Spleen (tissue), 11 donors: Measurements from ENCODE around the gene TNFSF18. TPM values are rescaled to one million over a fixed set of nuclear protein-coding genes. Genes with fewer than 3 reads are reported as not detected.

Experiments used
- DNase-seq: peaks from one replicate; pipeline ENCODE4 v3.0.0-alpha.2; 2020
- H3K27ac ChIP-seq, 8 donors: fragments of 200-600 bp; sonication (generic) in 7 of 8; 1 replicate in 4 of 8; 2 replicates in 4 of 8; pipeline versions ENCODE4 v1.5.0 to v1.8.0; 2016 to 2021; ENCODE audit warnings: inconsistent platforms in 4 of 8, mild to moderate bottlenecking in 4 of 8, moderate library complexity in 1 of 8
- H3K27me3 ChIP-seq, 7 donors: fragments of 200-600 bp; sonication (generic) in 6 of 7; replicated peaks in 1 of 7; 1 replicate in 4 of 7; 2 replicates in 3 of 7; pipeline versions ENCODE4 v1.5.0 to v1.8.0; 2016 to 2021; ENCODE audit warnings: inconsistent platforms in 3 of 7, mild to moderate bottlenecking in 1 of 7
- H3K36me3 ChIP-seq, 6 donors: fragments of 200-600 bp; sonication (generic) in 5 of 6; 1 replicate in 4 of 6; 2 replicates in 2 of 6; pipeline versions ENCODE4 v1.5.0 to v1.8.0; 2016 to 2021; ENCODE audit warnings: inconsistent platforms in 2 of 6
- H3K4me1 ChIP-seq, 6 donors: fragments of 200-600 bp; sonication (generic) in 5 of 6; 1 replicate in 3 of 6; 2 replicates in 3 of 6; pipeline versions ENCODE4 v1.5.0 to v1.8.0; 2016 to 2021; ENCODE audit warnings: inconsistent platforms in 3 of 6
- H3K4me3 ChIP-seq, 8 donors: fragments of 200-600 bp; sonication (generic) in 7 of 8; 1 replicate in 4 of 8; 2 replicates in 4 of 8; pipeline versions ENCODE4 v1.5.0 to v1.8.0; 2016 to 2021; ENCODE audit warnings: inconsistent platforms in 4 of 8, mild to moderate bottlenecking in 4 of 8, moderate library complexity in 2 of 8
- H3K9me3 ChIP-seq, 8 donors: fragments of 200-600 bp; sonication (generic) in 7 of 8; 1 replicate in 4 of 8; 2 replicates in 4 of 8; pipeline versions ENCODE4 v1.5.0 to v1.8.0; 2016 to 2021; ENCODE audit warnings: inconsistent platforms in 4 of 8
- CTCF ChIP-seq, 11 experiments: fragments of 200-600 bp in 7 of 11; fragments of 450-650 bp in 4 of 11; sonication (generic) in 4 of 11; IDR thresholded peaks in 8 of 11; conservative IDR thresholded peaks in 3 of 11; 1 replicate in 7 of 11; 2 replicates in 4 of 11; pipeline versions ENCODE4 v1.4.0 to v1.8.0; 2016 to 2021; ENCODE audit warnings: antibody characterized with exemption in 11 of 11, inconsistent platforms in 4 of 11, mild to moderate bottlenecking in 1 of 11
- POLR2A ChIP-seq, 3 donors: fragments of 450-650 bp; IDR thresholded peaks; one replicate each; pipeline ENCODE4 v1.5.1; 2017; ENCODE audit warnings: antibody characterized with exemption in 3 of 3, mild to moderate bottlenecking in 1 of 3
- POLR2AphosphoS5 ChIP-seq, 3 donors: sonication (generic); formaldehyde crosslinking; IDR thresholded peaks; one replicate each; pipeline ENCODE4 v1.5.1; 2017; ENCODE audit warnings: antibody characterized with exemption in 3 of 3
- WGBS, 5 donors: extraction: QIAGEN DNeasy Blood & Tissue Kit in 3 of 5; methylation state at CpG; one replicate each; pipeline versions ENCODE4 v1.1.5 to v1.1.7; 2013 to 2018; 5-methylcytosine and 5-hydroxymethylcytosine counted together
- intact Hi-C: fragments of 100-400 bp; cut with DNase I; formaldehyde crosslinking; loops from one replicate; pipeline ENCODE4 v1.15.0; 2023; ENCODE audit warnings: low total_unique reads
- polyA plus RNA-seq, 3 donors: library from polyadenylated mRNA; stranded (reverse); fragments of 200-250 nt; gene quantifications; one replicate each; pipeline ENCODE4 v1.2.1, GENCODE V29; 2013
- total RNA-seq, 7 donors: library from RNA; depleted of rRNA in 3 of 7; stranded (reverse); fragments of >200 nt in 3 of 7; fragmentation: NEBNext Ultra II Directional in 4 of 7; extraction: Animal tissue kit (Norgen Biotek cat#: 25700) in 4 of 7; gene quantifications; one replicate each; pipeline versions ENCODE4 v1.1.0 to v1.2.1, GENCODE V29; 2016 to 2021
- donor health status: healthy with polysubstance abuse.
- donor health status: DM: no; HTN: no; CAD: no; lungs with moderate emphysema.
- donor health status: DM: no; HTN: no; CAD: no.
- donor health status: Bipolar disorder and iron deficiency.
- donor health status: healthy.
- donor health status: DM: no; HTN: no; CAD: no.
- donor health status: DM: yes; HTN: yes; CAD: no.

Gene TNFSF18
- total and polyA plus RNA-seq, 10 donors: 0.13 to 0.42 (median 0.25) TPM; not detected in 6

GRCh38 chr1:173062150-173062938, 11.6 kb upstream of the TNFSF18 start:
- Histone ChIP-seq H3K9me3 (no peaks in the 10 kb centered on the region), H3K27ac (no peak overlapping the region), H3K4me3 (no peak overlapping the region), H3K27me3 (no peaks in the 10 kb centered on the region), H3K36me3 (no peaks in the 10 kb centered on the region), H3K4me1 (no peaks in the 10 kb centered on the region)
- DNase-seq: no peak
- TF ChIP-seq POLR2AphosphoS5 (IDR thresholded peaks at IDR 0.05) (no peak), POLR2A (IDR thresholded peaks at IDR 0.05) (no peak), CTCF (IDR thresholded peaks at IDR 0.05 in 8 of 11, conservative IDR thresholded peaks at IDR 0.05 in 3 of 11) (no peak)
- intact Hi-C loops: no loop called here
- WGBS, 5 donors: 66 to 93% (median 78%) methylated on average over 1 of the region's 1 CpG

- H3K4me1 ChIP-seq: no peaks in the 10 kb centered on the region
- DNase-seq: no peak
- TF ChIP-seq POLR2A (IDR thresholded peaks at IDR 0.05) (no peak), CTCF (IDR thresholded peaks at IDR 0.05 in 8 of 11, conservative IDR thresholded peaks at IDR 0.05 in 3 of 11) (no peak), POLR2AphosphoS5 (IDR thresholded peaks at IDR 0.05) (no peak)
- no peak overlapping the region for H3K27ac ChIP-seq
- H3K36me3 ChIP-seq: no peaks in the 10 kb centered on the region
- 88 to 100% (median 90%) methylated on average over 1 of the region's 1 CpG for WGBS, 5 donors
- H3K4me3 ChIP-seq: no peak overlapping the region
- intact Hi-C loops: no loop called here
- no peaks in the 10 kb centered on the region for H3K9me3 ChIP-seq
- no peaks in the 10 kb centered on the region for H3K27me3 ChIP-seq
Measured at GRCh38 chr1:173058556-173058955, 7.8 kb upstream of the TNFSF18 start.

- intact Hi-C loops: no loop called here
- TF ChIP-seq POLR2AphosphoS5 (IDR thresholded peaks at IDR 0.05) (no peak), POLR2A (IDR thresholded peaks at IDR 0.05) (no peak), CTCF (IDR thresholded peaks at IDR 0.05 in 8 of 11, conservative IDR thresholded peaks at IDR 0.05 in 3 of 11) (no peak)
- no peak for DNase-seq
- no peak overlapping the region for H3K4me3 ChIP-seq
- H3K4me1 ChIP-seq: no peaks in the 10 kb centered on the region
- H3K27ac ChIP-seq: no peak overlapping the region
- H3K36me3 ChIP-seq: no peaks in the 10 kb centered on the region
- H3K27me3 ChIP-seq: no peaks in the 10 kb centered on the region
- no peaks in the 10 kb centered on the region for H3K9me3 ChIP-seq
Measured at GRCh38 chr1:173057984-173058383, 7.2 kb upstream of the TNFSF18 start.

- Histone ChIP-seq H3K4me3 (no peak overlapping the region), H3K36me3 (no peaks in the 10 kb centered on the region), H3K27ac (no peak overlapping the region), H3K4me1 (peaks cover 0 to 2% (median 0%) of the 10 kb centered on the region in 6 donors), H3K27me3 (no peaks in the 10 kb centered on the region), H3K9me3 (no peaks in the 10 kb centered on the region)
- 54 to 100% (median 96%) methylated on average over 1 of the region's 1 CpG for WGBS, 5 donors
- DNase-seq: no peak
- TF ChIP-seq POLR2AphosphoS5 (IDR thresholded peaks at IDR 0.05): no peak
- TF ChIP-seq POLR2A (IDR thresholded peaks at IDR 0.05): no peak
- no peak for TF ChIP-seq CTCF (IDR thresholded peaks at IDR 0.05 in 8 of 11, conservative IDR thresholded peaks at IDR 0.05 in 3 of 11)
- intact Hi-C loops: no loop called here
Measured at GRCh38 chr1:173056365-173056764, 5.6 kb upstream of the TNFSF18 start.
